Stimulated activated CD8-positive, alpha-beta memory T cell treated with anti-CD3 and anti-CD28 coated beads, Interleukin-12 subunit alpha, Interleukin-12 subunit beta, amount 100 ng/mL, for 4 hours (primary cell): Measurements from ENCODE around the gene PLK2.

Source experiments
- DNase-seq: peaks from one replicate; pipeline ENCODE4 v3.0.0-alpha.2; 2020; ENCODE audit warnings: low read depth

PLK2 gene

GRCh38 chr5:58460002-58460731, at the start of gene PLK2:
Gene PLK2, minus strand, starts transcription at chr5:58460086. Its CDS starts 127 bp downstream, at chr5:58459959.
- peak; percentile 85 for DNase-seq

DNA sequence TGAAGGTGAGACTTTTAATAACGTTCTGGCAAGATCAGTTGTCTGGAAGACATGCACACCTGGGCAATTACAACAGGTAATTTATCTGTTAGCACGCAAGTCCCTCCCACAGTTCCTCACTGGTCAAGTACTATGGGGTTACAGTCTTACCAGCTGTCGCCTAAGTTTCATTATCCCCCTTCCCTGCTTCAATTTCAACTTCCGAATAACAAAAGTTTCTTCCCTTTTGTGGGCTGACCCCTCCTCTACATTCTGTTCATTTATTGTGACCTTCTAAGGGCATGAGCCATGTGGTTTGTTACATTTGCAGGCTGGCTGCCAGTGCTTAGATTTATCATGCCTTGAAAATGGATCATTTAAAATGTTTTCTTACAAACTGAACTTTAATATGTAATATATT, 47.8 kb upstream of the PLK2 start:
- DNase-seq = no peak

- DNase-seq = no peak
Observed at GRCh38 chr5:58505971-58506640, 46.2 kb upstream of the PLK2 start.

- no peak for DNase-seq
Observed at GRCh38 chr5:58505502-58505901, 45.6 kb upstream of the PLK2 start.

GRCh38 chr5:58504766-58505165, 44.9 kb upstream of the PLK2 start:
- DNase-seq = no peak

- no peak for DNase-seq
Observed at GRCh38 chr5:58503390-58504046, 43.6 kb upstream of the PLK2 start.

- no peak for DNase-seq
Observed at GRCh38 chr5:58501778-58502417, 42.0 kb upstream of the PLK2 start.

DNA sequence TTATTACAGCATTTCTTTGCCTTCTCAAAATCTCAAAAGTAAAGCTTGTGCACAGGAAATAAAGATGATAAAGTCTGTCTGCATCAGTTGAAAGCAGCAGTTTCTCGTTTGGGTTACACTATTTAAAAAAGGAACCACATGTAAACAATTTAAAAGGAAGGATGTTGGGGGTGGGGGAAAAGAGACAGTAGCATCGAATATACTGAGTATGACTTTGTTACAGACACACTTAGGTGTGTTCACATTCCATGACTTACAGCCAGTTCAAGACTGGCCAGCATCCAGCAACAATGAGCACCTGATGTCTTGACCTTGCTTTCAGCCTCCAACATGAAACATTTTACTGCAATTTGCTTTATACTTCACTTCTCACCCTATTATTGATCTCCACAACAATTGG, 40.1 kb upstream of the PLK2 start:
- DNase-seq = no peak

DNA sequence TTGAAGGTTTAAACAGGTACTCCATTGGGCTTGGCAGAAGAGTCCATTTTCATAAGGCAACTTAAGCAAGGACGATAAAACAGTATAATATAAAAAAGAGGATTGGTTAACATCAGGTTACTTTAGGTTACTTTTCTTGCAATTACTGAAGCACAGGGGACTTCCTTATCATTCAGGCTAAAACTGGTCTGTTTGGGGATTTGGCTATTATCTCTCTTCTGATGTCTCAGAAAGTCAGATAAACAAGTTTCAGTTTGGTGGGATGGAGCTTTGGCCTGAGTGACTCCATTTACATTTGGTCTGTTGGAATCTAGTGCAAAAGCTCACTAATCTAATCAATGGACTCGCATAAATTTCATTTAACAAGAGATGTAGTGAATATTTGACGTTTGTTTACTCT, 39.3 kb upstream of the PLK2 start:
- no peak for DNase-seq

- no peak for DNase-seq
Observed at GRCh38 chr5:58498340-58498942, 38.6 kb upstream of the PLK2 start.

DNA sequence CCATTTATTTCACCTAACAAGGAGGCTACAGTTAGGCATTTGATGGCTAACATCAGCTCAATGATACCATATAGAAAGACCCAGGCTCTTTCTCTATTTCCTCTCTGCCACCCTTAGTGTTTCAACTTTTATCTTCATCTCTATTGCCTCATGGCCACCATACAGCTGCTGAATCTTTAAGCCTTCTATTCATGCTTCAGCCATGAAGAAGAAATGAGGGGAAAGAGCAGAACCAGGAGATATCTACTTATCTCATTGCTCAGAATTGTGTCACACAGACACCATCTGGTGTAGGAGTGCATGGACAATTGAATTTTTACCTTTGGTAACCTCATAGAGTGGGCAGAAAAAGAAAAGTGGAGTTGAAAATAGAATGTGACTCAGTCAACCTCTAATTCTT, 38.0 kb upstream of the PLK2 start:
- no peak for DNase-seq

- no peak for DNase-seq
Observed at GRCh38 chr5:58497386-58497785, 37.5 kb upstream of the PLK2 start.

GRCh38 chr5:58496488-58496887, 36.6 kb upstream of the PLK2 start:
- DNase-seq = no peak

- no peak for DNase-seq
Observed at GRCh38 chr5:58493141-58493540, 33.3 kb upstream of the PLK2 start.

GRCh38 chr5:58491216-58491892, 31.5 kb upstream of the PLK2 start, which contains the start of gene GAPT:
Gene GAPT, plus strand, starts transcription at chr5:58491435. Its CDS starts 3,102 bp downstream, at chr5:58494537.
- no peak for DNase-seq

GRCh38 chr5:58490402-58491050, 30.6 kb upstream of the PLK2 start:
- DNase-seq = no peak

- no peak for DNase-seq
Observed at GRCh38 chr5:58486290-58486689, 26.4 kb upstream of the PLK2 start.

- no peak for DNase-seq
Observed at GRCh38 chr5:58484505-58484904, 24.6 kb upstream of the PLK2 start.

DNA sequence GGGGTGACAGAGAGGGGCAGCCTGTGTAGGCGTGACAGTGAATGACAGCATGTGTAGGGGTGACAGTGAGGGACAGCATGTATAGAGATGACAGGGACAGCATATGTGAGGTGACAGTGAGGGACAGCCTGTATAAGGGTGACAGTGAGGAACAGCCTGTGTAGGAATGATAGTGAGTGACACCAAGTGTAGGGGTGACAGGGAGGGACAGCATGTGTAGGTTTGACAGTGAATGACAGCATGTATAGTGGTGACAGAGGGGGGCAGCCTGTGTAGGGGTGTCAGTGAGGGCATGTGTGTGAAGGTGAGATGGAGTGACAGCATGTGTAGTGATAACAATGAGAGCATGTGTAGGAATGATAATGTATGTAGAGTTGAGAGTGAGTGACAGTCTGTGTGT, 22.6 kb upstream of the PLK2 start:
- DNase-seq = no peak

DNA sequence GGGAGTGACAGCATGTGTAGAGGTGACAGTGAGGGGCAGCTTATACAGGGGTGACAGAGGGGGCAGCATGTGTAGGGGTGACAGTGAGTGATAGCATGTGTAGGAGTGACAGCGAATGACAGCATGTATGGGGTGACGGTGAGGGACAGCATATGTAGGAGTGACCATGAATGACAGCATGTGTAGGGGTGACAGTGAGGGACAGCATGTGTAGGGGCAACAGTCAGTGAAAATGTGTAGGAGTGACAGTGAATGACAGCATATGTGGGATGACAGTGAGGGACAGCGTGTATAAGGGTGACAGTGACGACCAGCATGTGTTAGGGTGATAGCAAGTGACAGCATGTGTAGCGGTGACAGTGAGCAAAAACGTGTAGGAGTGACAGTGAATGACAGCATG, 21.9 kb upstream of the PLK2 start:
- DNase-seq = no peak

GRCh38 chr5:58481066-58481676, 21.3 kb upstream of the PLK2 start:
- no peak for DNase-seq
